ENCODE measurements around the gene ADTRP. TPM values are rescaled to one million over a fixed set of nuclear protein-coding genes. Genes with fewer than 3 reads are reported as not detected.

ADTRP gene
- total RNA-seq, 1 donor from 2014 or later: 0.68 TPM

- Histone ChIP-seq H3K4me1 (ENCODE audit: insufficient read depth, low read length) (no peaks in the 10 kb centered on the region), H3K9ac (ENCODE audit: low read length) (no peak overlapping the region), H3K27ac (ENCODE audit: low read depth, low read length) (no peak overlapping the region), H3K9me3 (ENCODE audit: insufficient read depth, low read depth, low read length) (peaks cover 3% of the 10 kb centered on the region), H3K27me3 (ENCODE audit: insufficient read depth, low read length) (no peaks in the 10 kb centered on the region), H3K4me2 (ENCODE audit: low read length) (no peak overlapping the region), H3K79me2 (ENCODE audit: insufficient read depth, low read length) (no peaks in the 10 kb centered on the region), H3K4me3 (ENCODE audit: insufficient read depth, low read depth, low read length) (no peak overlapping the region), H2AFZ (ENCODE audit: low read depth, low read length) (no peak overlapping the region), H4K20me1 (ENCODE audit: insufficient read depth, low read length) (no peaks in the 10 kb centered on the region), H3K36me3 (ENCODE audit: insufficient read depth, low read length) (no peaks in the 10 kb centered on the region)
- no peak overlapping the region for H3K27ac Mint-ChIP-seq (ENCODE audit: unreplicated experiment)
- TF ChIP-seq CTCF (IDR thresholded peaks at IDR 0.05; ENCODE audit: insufficient read depth, low read depth, low read length): no peak
- no peak for TF ChIP-seq EZH2 (IDR thresholded peaks at IDR 0.05; ENCODE audit: insufficient read depth, low read length)
- no peak for DNase-seq (ENCODE audit: low read depth)
- FAIRE-seq: no peak
- H3K27me3 Mint-ChIP-seq (ENCODE audit: low read depth, unreplicated experiment): no peaks in the 10 kb centered on the region
- H3K36me3 Mint-ChIP-seq (ENCODE audit: low read depth, unreplicated experiment): peaks cover 3% of the 10 kb centered on the region
- peaks cover 11% of the 10 kb centered on the region for H3K9me3 Mint-ChIP-seq (ENCODE audit: unreplicated experiment)
- H3K4me1 Mint-ChIP-seq (ENCODE audit: low read depth, unreplicated experiment): no peaks in the 10 kb centered on the region
- no peak overlapping the region for H3K4me3 Mint-ChIP-seq (ENCODE audit: unreplicated experiment)
Observed at GRCh38 chr6:11679099-11679498, 99.5 kb downstream of the ADTRP start.

DNA sequence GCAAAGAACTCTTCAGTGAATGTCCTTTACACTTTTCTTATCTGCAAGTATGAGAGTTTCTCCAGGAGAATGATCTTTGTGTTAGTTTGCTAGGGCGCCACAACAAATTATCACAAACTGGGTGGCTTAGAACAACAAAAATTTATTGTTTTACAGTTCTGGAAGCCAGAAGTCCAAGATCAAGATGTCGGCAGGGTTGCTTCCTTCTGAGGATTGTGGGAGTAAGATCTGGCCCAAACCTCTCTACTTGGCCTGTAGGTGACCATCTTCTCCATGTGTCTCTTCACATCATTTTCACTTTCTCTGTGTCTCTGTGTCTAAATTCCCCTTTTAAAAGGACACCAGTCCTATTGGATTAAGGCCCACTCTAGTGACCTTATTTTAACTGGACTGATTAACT lies 103.0 kb downstream of the ADTRP start:
- H3K36me3 ChIP-seq (ENCODE audit: insufficient read depth, low read length): no peaks in the 10 kb centered on the region
- TF ChIP-seq EZH2 (IDR thresholded peaks at IDR 0.05; ENCODE audit: insufficient read depth, low read length) (no peak), CTCF (IDR thresholded peaks at IDR 0.05; ENCODE audit: insufficient read depth, low read depth, low read length) (peak; percentile 25)
- H3K27me3 ChIP-seq (ENCODE audit: insufficient read depth, low read length): no peaks in the 10 kb centered on the region
- Mint-ChIP-seq H3K27ac (ENCODE audit: unreplicated experiment) (no peak overlapping the region), H3K9me3 (ENCODE audit: unreplicated experiment) (peaks cover 5% of the 10 kb centered on the region), H3K4me3 (ENCODE audit: unreplicated experiment) (no peak overlapping the region), H3K4me1 (ENCODE audit: low read depth, unreplicated experiment) (no peaks in the 10 kb centered on the region), H3K36me3 (ENCODE audit: low read depth, unreplicated experiment) (no peaks in the 10 kb centered on the region), H3K27me3 (ENCODE audit: low read depth, unreplicated experiment) (no peaks in the 10 kb centered on the region)
- no peak overlapping the region for H3K27ac ChIP-seq (ENCODE audit: low read depth, low read length)
- no peaks in the 10 kb centered on the region for H4K20me1 ChIP-seq (ENCODE audit: insufficient read depth, low read length)
- H3K4me3 ChIP-seq (ENCODE audit: insufficient read depth, low read depth, low read length): no peak overlapping the region
- H3K9ac ChIP-seq (ENCODE audit: low read length): no peak overlapping the region
- H3K9me3 ChIP-seq (ENCODE audit: insufficient read depth, low read depth, low read length): peaks cover 3% of the 10 kb centered on the region
- H3K4me1 ChIP-seq (ENCODE audit: insufficient read depth, low read length): no peaks in the 10 kb centered on the region
- no peak overlapping the region for H3K4me2 ChIP-seq (ENCODE audit: low read length)
- FAIRE-seq (no peak), DNase-seq (ENCODE audit: low read depth) (no peak)
- no peaks in the 10 kb centered on the region for H3K79me2 ChIP-seq (ENCODE audit: insufficient read depth, low read length)
- H2AFZ ChIP-seq (ENCODE audit: low read depth, low read length): peak overlapping the region; percentile 50

- no peaks in the 10 kb centered on the region for H3K4me1 Mint-ChIP-seq (ENCODE audit: low read depth, unreplicated experiment)
- Histone ChIP-seq H4K20me1 (ENCODE audit: insufficient read depth, low read length) (no peaks in the 10 kb centered on the region), H3K4me2 (ENCODE audit: low read length) (no peak overlapping the region), H3K79me2 (ENCODE audit: insufficient read depth, low read length) (no peaks in the 10 kb centered on the region), H2AFZ (ENCODE audit: low read depth, low read length) (no peak overlapping the region), H3K4me1 (ENCODE audit: insufficient read depth, low read length) (no peaks in the 10 kb centered on the region), H3K27ac (ENCODE audit: low read depth, low read length) (no peak overlapping the region), H3K36me3 (ENCODE audit: insufficient read depth, low read length) (no peaks in the 10 kb centered on the region), H3K9ac (ENCODE audit: low read length) (no peak overlapping the region), H3K9me3 (ENCODE audit: insufficient read depth, low read depth, low read length) (no peaks in the 10 kb centered on the region), H3K4me3 (ENCODE audit: insufficient read depth, low read depth, low read length) (no peak overlapping the region), H3K27me3 (ENCODE audit: insufficient read depth, low read length) (no peaks in the 10 kb centered on the region)
- peaks cover 2% of the 10 kb centered on the region for H3K9me3 Mint-ChIP-seq (ENCODE audit: unreplicated experiment)
- no peak for FAIRE-seq
- H3K4me3 Mint-ChIP-seq (ENCODE audit: unreplicated experiment): no peak overlapping the region
- no peaks in the 10 kb centered on the region for H3K27me3 Mint-ChIP-seq (ENCODE audit: low read depth, unreplicated experiment)
- TF ChIP-seq CTCF (IDR thresholded peaks at IDR 0.05; ENCODE audit: insufficient read depth, low read depth, low read length): no peak
- no peak for TF ChIP-seq EZH2 (IDR thresholded peaks at IDR 0.05; ENCODE audit: insufficient read depth, low read length)
- DNase-seq (ENCODE audit: low read depth): no peak
- H3K36me3 Mint-ChIP-seq (ENCODE audit: low read depth, unreplicated experiment): no peaks in the 10 kb centered on the region
- no peak overlapping the region for H3K27ac Mint-ChIP-seq (ENCODE audit: unreplicated experiment)
Observed at GRCh38 chr6:11672669-11673068, 105.9 kb downstream of the ADTRP start.

All from astrocyte (in vitro differentiated cells and primary cell).